ENCODE measurements around the gene EZH1. TPM values are rescaled to one million over a fixed set of nuclear protein-coding genes. Genes with fewer than 3 reads are reported as not detected.

EZH1 gene
- total RNA-seq, 1 experiment from 2014 or later = 8.4 TPM

Other genes with a start within 250 kb of the EZH1 start
- gene NAGLU, start 208.8 kb downstream of the EZH1 start, total RNA-seq (2014; rRNA removed; shearing (Covaris generic); ENCODE audit: low replicate concordance) = 18.5 and 46.4 TPM in 2 replicates
- 0.59 and 2.8 TPM in 2 replicates for gene HSD17B1, start 192.1 kb downstream of the EZH1 start, total RNA-seq (2014; rRNA removed; shearing (Covaris generic); ENCODE audit: low replicate concordance)
- gene COASY, start 182.9 kb downstream of the EZH1 start, total RNA-seq (2014; rRNA removed; shearing (Covaris generic); ENCODE audit: low replicate concordance) = 7.7 and 12.4 TPM in 2 replicates
- 19.8 and 40.0 TPM in 2 replicates for gene MLX, start 177.9 kb downstream of the EZH1 start, total RNA-seq (2014; rRNA removed; shearing (Covaris generic); ENCODE audit: low replicate concordance)
- gene PSMC3IP, start 167.3 kb downstream of the EZH1 start, total RNA-seq (2014; rRNA removed; shearing (Covaris generic); ENCODE audit: low replicate concordance) = 5.6 and 29.6 TPM in 2 replicates
- 46.0 and 47.2 TPM in 2 replicates for gene RETREG3, start 135.7 kb downstream of the EZH1 start, total RNA-seq (2014; rRNA removed; shearing (Covaris generic); ENCODE audit: low replicate concordance)
- 65.4 and 69.8 TPM in 2 replicates for gene TUBG1, start 135.4 kb downstream of the EZH1 start, total RNA-seq (2014; rRNA removed; shearing (Covaris generic); ENCODE audit: low replicate concordance)
- 1.4 and 4.0 TPM in 2 replicates for gene TUBG2, start 85.8 kb downstream of the EZH1 start, total RNA-seq (2014; rRNA removed; shearing (Covaris generic); ENCODE audit: low replicate concordance)
- 16.5 and 54.1 TPM in 2 replicates for gene PLEKHH3, start 68.0 kb downstream of the EZH1 start, total RNA-seq (2014; rRNA removed; shearing (Covaris generic); ENCODE audit: low replicate concordance)
- 5.7 TPM in 1 of 2 replicates, not detected in the other for gene CCR10, start 63.2 kb downstream of the EZH1 start, total RNA-seq (2014; rRNA removed; shearing (Covaris generic); ENCODE audit: low replicate concordance)
- gene CNTNAP1, start 62.5 kb downstream of the EZH1 start, total RNA-seq (2014; rRNA removed; shearing (Covaris generic); ENCODE audit: low replicate concordance) = 9.2 and 9.3 TPM in 2 replicates
- gene RAMP2, start 16.2 kb upstream of the EZH1 start, total RNA-seq (2014; rRNA removed; shearing (Covaris generic); ENCODE audit: low replicate concordance) = not detected in 2 replicates
- 68.7 and 99.1 TPM in 2 replicates for gene VPS25, start 28.4 kb upstream of the EZH1 start, total RNA-seq (2014; rRNA removed; shearing (Covaris generic); ENCODE audit: low replicate concordance)
- gene WNK4, start 35.6 kb upstream of the EZH1 start, total RNA-seq (2014; rRNA removed; shearing (Covaris generic); ENCODE audit: low replicate concordance) = not detected in 2 replicates
- gene COA3, start 53.7 kb upstream of the EZH1 start, total RNA-seq (2014; rRNA removed; shearing (Covaris generic); ENCODE audit: low replicate concordance) = 65.1 and 90.5 TPM in 2 replicates
- gene CNTD1, start 53.8 kb upstream of the EZH1 start, total RNA-seq (2014; rRNA removed; shearing (Covaris generic); ENCODE audit: low replicate concordance) = not detected in 2 replicates
- gene BECN1, start 79.2 kb upstream of the EZH1 start, total RNA-seq (2014; rRNA removed; shearing (Covaris generic); ENCODE audit: low replicate concordance) = 85.0 and 209 TPM in 2 replicates
- gene PSME3, start 88.4 kb upstream of the EZH1 start, total RNA-seq (2014; rRNA removed; shearing (Covaris generic); ENCODE audit: low replicate concordance) = 72.7 and 82.0 TPM in 2 replicates
- 0.36 TPM in 1 of 2 replicates, not detected in the other for gene AOC2, start 99.5 kb upstream of the EZH1 start, total RNA-seq (2014; rRNA removed; shearing (Covaris generic); ENCODE audit: low replicate concordance)
- 0.10 and 0.86 TPM in 2 replicates for gene AOC3, start 106.2 kb upstream of the EZH1 start, total RNA-seq (2014; rRNA removed; shearing (Covaris generic); ENCODE audit: low replicate concordance)
- not detected in 2 replicates for gene G6PC1, start 155.8 kb upstream of the EZH1 start, total RNA-seq (2014; rRNA removed; shearing (Covaris generic); ENCODE audit: low replicate concordance)
- gene AARSD1, start 219.4 kb upstream of the EZH1 start, total RNA-seq (2014; rRNA removed; shearing (Covaris generic); ENCODE audit: low replicate concordance) = 41.7 and 47.0 TPM in 2 replicates
- not detected in 2 replicates for gene PTGES3L, start 235.0 kb upstream of the EZH1 start, total RNA-seq (2014; rRNA removed; shearing (Covaris generic); ENCODE audit: low replicate concordance)
- 3.8 and 5.1 TPM in 2 replicates for gene RUNDC1, start 235.5 kb upstream of the EZH1 start, total RNA-seq (2014; rRNA removed; shearing (Covaris generic); ENCODE audit: low replicate concordance)

Measured in MG63 (cell line).